Endothelial cell of umbilical vein (primary cell): ENCODE results near the gene CRYBG3. TPM values are rescaled to one million over a fixed set of nuclear protein-coding genes. Genes with fewer than 3 reads are reported as not detected.
A peak's percentile ranks its signal among the peaks of the same experiment; 100 is the strongest.

Source experiments
- BruUV-seq: library from RNA; stranded (reverse); fragments of 400-500 nt; replicated peaks from 2 replicates; lab custom pipeline; 2021; lab: Mats Ljungman, UMichigan
- CTCF ChIA-PET: fragments of 300-600, 350-600 bp; sonication (Branson Sonifier 250); formaldehyde crosslinking; loops from one replicate; lab custom pipeline; 2021; ENCODE audit warnings: antibody characterized with exemption, inconsistent platforms; lab: Charles Lee
- POLR2A ChIA-PET: fragments of 300-600, 350-600 bp; sonication (Branson Sonifier 250); formaldehyde crosslinking; loops from one replicate; lab custom pipeline; 2021; ENCODE audit warnings: antibody characterized with exemption, inconsistent platforms; lab: Charles Lee
- DNase-seq: peaks from one replicate; pipeline ENCODE4 v3.0.0-alpha.2; 2011; ENCODE audit warnings: low read depth, low spot score
- FAIRE-seq: peaks from 2 replicates; lab custom pipeline; 2011; peaks lifted over from hg19 to GRCh38; lab: Jason Lieb, UNC
- H2AFZ ChIP-seq: 2 replicates; pipeline ENCODE4 v1.6.0; 2012; ENCODE audit warnings: low read depth, low read length, control low read depth, inconsistent platforms
- H3K27ac ChIP-seq: 2 replicates; pipeline ENCODE4 v1.5.1; 2011; ENCODE audit warnings: low read depth, mild to moderate bottlenecking, control low read depth, low read length, moderate library complexity; ENCODE audit not compliant: insufficient read depth
- H3K27me3 ChIP-seq, 2 experiments: 2 replicates each; pipeline versions ENCODE4 v1.6.0 to v1.6.1; 2011; ENCODE audit warnings: low read length in 2 of 2, mixed read lengths in 1 of 2; ENCODE audit not compliant: control insufficient read depth in 2 of 2, insufficient read depth in 2 of 2
- H3K36me3 ChIP-seq, 2 experiments: 2 replicates in 1 of 2; 3 replicates in 1 of 2; pipeline ENCODE4 v1.5.1; 2011; ENCODE audit warnings: low read length in 2 of 2, mild to moderate bottlenecking in 1 of 2, moderate library complexity in 1 of 2; ENCODE audit not compliant: control insufficient read depth in 2 of 2, insufficient read depth in 2 of 2; ENCODE audit errors: extremely low read depth in 1 of 2
- H3K4me1 ChIP-seq: 3 replicates; pipeline ENCODE4 v1.5.1; 2011; ENCODE audit warnings: mild to moderate bottlenecking, low read length; ENCODE audit not compliant: control insufficient read depth, insufficient read depth; ENCODE audit errors: extremely low read depth
- H3K4me2 ChIP-seq: 2 replicates; pipeline ENCODE4 v1.6.1; 2011; ENCODE audit warnings: low read length, control low read depth, mixed read lengths; ENCODE audit not compliant: insufficient read depth
- H3K4me3 ChIP-seq, 3 experiments: fragments of 200-600 bp in 1 of 3; sonication (generic), shearing (Covaris generic) in 1 of 3; replicated peaks in 1 of 3; 2 replicates each; pipeline ENCODE4 v1.5.1; 2011 to 2016; ENCODE audit warnings: control low read depth in 3 of 3, low read length in 3 of 3, mild to moderate bottlenecking in 2 of 3, inconsistent platforms in 1 of 3, low read depth in 1 of 3, moderate library complexity in 1 of 3; ENCODE audit not compliant: insufficient read depth in 1 of 3
- H3K79me2 ChIP-seq: 2 replicates; pipeline ENCODE4 v1.6.0; 2012; ENCODE audit warnings: low read length, inconsistent platforms; ENCODE audit not compliant: control insufficient read depth, insufficient read depth
- H3K9ac ChIP-seq: replicated peaks from 2 replicates; pipeline ENCODE3; 2011; ENCODE audit warnings: low read length, control low read depth; ENCODE audit not compliant: insufficient read depth; ENCODE audit errors: extremely low read depth
- H3K9me1 ChIP-seq: replicated peaks from 3 replicates; pipeline ENCODE4 v1.6.0; 2011; ENCODE audit warnings: mild to moderate bottlenecking, low read length; ENCODE audit not compliant: control insufficient read depth, insufficient read depth; ENCODE audit errors: extremely low read depth
- H3K9me3 ChIP-seq: replicated peaks from 2 replicates; pipeline ENCODE4 v1.5.1; 2012; ENCODE audit warnings: low read length, inconsistent platforms; ENCODE audit not compliant: control insufficient read depth, insufficient read depth
- H4K20me1 ChIP-seq: replicated peaks from 2 replicates; pipeline ENCODE3; 2011; ENCODE audit warnings: mild to moderate bottlenecking, low read length; ENCODE audit not compliant: control insufficient read depth, insufficient read depth; ENCODE audit errors: extremely low read depth
- CTCF ChIP-seq, 2 donors: IDR thresholded peaks; 1 replicate in 1 of 2; 2 replicates in 1 of 2; pipeline ENCODE4 v1.5.1; 2011; ENCODE audit warnings: low read length in 2 of 2, mild to moderate bottlenecking in 2 of 2, moderate library complexity in 2 of 2, control low read depth in 1 of 2, inconsistent platforms in 1 of 2, low read depth in 1 of 2; ENCODE audit not compliant: insufficient read depth in 1 of 2; ENCODE audit errors: extremely low read depth in 1 of 2
- EZH2 ChIP-seq: IDR thresholded peaks from 2 replicates; pipeline ENCODE4 v1.6.1; 2012; ENCODE audit warnings: borderline replicate concordance, low read depth, mild to moderate bottlenecking, moderate library complexity, low read length, inconsistent platforms; ENCODE audit not compliant: severe bottlenecking
- FOS ChIP-seq: IDR thresholded peaks from 2 replicates; pipeline ENCODE4 v1.6.1; 2011; ENCODE audit warnings: mild to moderate bottlenecking, low read length, moderate library complexity, borderline replicate concordance; ENCODE audit not compliant: insufficient read depth
- GATA2 ChIP-seq: IDR thresholded peaks from 2 replicates; pipeline ENCODE4 v1.7.0; 2011; ENCODE audit warnings: low read depth, mild to moderate bottlenecking, moderate library complexity, mixed read lengths, low read length; ENCODE audit not compliant: insufficient read length, insufficient read depth
- JUN ChIP-seq: IDR thresholded peaks from 2 replicates; pipeline ENCODE4 v1.6.1; 2011; ENCODE audit warnings: borderline replicate concordance, low read depth; ENCODE audit not compliant: insufficient read length, insufficient read depth
- MYC ChIP-seq: IDR thresholded peaks from one replicate; pipeline ENCODE4 v1.6.1; 2011; ENCODE audit warnings: mild to moderate bottlenecking, low read depth, low read length
- POLR2A ChIP-seq: IDR thresholded peaks from 2 replicates; pipeline ENCODE4 v1.6.1; 2012; ENCODE audit warnings: low read depth, mild to moderate bottlenecking, control low read depth, low read length
- POLR2AphosphoS5 ChIP-seq: IDR thresholded peaks from 2 replicates; pipeline ENCODE4 v1.6.1; 2012; ENCODE audit warnings: low read depth, mild to moderate bottlenecking, control low read depth, low read length, moderate library complexity; ENCODE audit not compliant: insufficient read depth
- dilution Hi-C: fragments of 300-500 bp; cut with MboI; formaldehyde crosslinking; loops from one replicate; pipeline ENCODE4 v1.15.0; 2019; ENCODE audit warnings: low sequenced_read_pairs; ENCODE audit not compliant: extremely low pct_ligation_motif_present
- intact Hi-C: fragments of 100-400 bp; cut with micrococcal nuclease; formaldehyde crosslinking; loops from one replicate; pipeline ENCODE4 v1.10.0; 2022
- polyA plus RNA-seq, 4 experiments: library from polyadenylated mRNA; depleted of rRNA in 3 of 4; stranded (reverse) in 3 of 4; unstranded in 1 of 4; fragments of >200 nt; gene quantifications; 2 replicates each; pipeline versions ENCODE4 v1.2.1 to v1.2.3, GENCODE V29; 2011 to 2012; ENCODE audit warnings: missing spikeins in 1 of 4
- total RNA-seq: library from RNA; stranded (reverse); gene quantifications from 2 replicates; pipeline ENCODE4 v1.2.3, GENCODE V29; 2021
- TF ChIP-seq, protein P1 (sequence below): IDR thresholded peaks from 2 replicates; pipeline ENCODE4 v1.6.1; 2011; ENCODE audit not compliant: insufficient read depth, insufficient read length

CRYBG3 gene
- total and polyA plus RNA-seq, 2 donors (not counting 3 experiments of a cell fraction or from before 2014, with no cell fraction given) = 2.8 to 15.0 TPM

DNA sequence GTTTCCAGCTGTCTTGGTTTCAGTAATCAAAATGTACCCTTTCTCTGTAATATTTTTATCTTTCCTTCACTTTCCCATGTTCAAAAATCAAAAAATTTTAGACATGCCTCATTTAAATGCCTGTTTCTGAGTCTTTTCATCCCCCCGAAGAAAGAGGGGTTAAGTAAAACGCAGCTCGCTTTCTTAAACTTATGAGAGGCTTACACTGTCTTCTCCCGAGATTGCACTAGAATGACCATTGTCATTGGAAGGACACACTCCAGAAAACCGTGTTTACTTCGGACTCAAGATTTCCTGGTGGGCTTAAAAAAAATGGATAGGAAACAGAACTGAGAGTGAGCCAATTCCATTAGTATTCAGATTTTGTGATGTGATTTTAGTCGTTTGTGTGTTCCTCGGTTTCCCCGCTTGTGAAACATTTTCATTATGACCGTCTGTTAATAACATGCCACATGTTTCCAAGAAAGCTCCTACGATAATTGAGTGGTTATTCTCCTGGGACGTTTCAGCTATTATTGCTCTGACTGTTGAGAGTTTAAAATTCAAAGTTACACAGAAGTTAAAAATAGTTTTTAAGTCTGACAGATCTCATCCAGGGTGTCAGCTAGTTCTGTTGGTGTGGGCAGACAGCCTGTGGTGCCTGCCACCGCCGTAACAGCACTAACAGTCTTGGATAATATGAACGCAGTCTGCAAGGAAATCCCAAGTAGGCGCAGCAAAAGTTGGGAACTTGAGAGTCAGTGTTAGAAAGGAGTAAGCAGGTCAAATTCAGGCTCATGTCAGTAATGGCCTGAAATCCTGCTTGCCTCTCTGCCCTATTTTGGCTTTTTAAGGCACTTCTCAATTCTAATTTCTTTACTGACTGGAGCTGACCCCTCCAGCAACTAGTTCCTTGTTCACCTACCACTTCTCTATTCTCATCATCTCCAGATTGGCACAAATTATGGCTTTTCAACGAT lies 1.5 kb downstream of the CRYBG3 start:
- ChIA-PET CTCF (interaction anchor here (1.5 to 3.2 kb wide), 5 partner anchors 8 to 199 kb away, joined by 4 to 27 read pairs (median 9); no protein-coding TSS in a partner anchor), POLR2A (no interaction called here)
- TF ChIP-seq GATA2 = no peak
- no peak for TF ChIP-seq POLR2AphosphoS5
- TF ChIP-seq JUN = no peak
- TF ChIP-seq FOS = no peak
- TF ChIP-seq, protein P1, sequence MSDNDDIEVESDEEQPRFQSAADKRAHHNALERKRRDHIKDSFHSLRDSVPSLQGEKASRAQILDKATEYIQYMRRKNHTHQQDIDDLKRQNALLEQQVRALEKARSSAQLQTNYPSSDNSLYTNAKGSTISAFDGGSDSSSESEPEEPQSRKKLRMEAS = no peak
- no peak for TF ChIP-seq EZH2
- no peak for TF ChIP-seq POLR2A
- no peak for TF ChIP-seq MYC
- no peak for TF ChIP-seq CTCF (IDR thresholded peaks at IDR 0.05; ENCODE audit: extremely low read depth in 1 of 2, insufficient read depth in 1 of 2, low read depth in 1 of 2, low read length in 2 of 2)
- dilution Hi-C loops (no loop called here), intact Hi-C loops (loop anchor here (2.0 to 5.0 kb wide), 3 partner anchors 59 to 74 kb away; partner anchors contain the start of gene ARL6)
- peak; percentile 37 for DNase-seq
- peak; percentile 24 for FAIRE-seq
- Histone ChIP-seq H3K4me3 (peak overlapping the region; percentile 61 to 96 (median 89)), H3K9ac (peak overlapping the region; percentile 84), H3K27ac (no peak overlapping the region), H2AFZ (peak overlapping the region; percentile 50), H3K4me2 (peak overlapping the region; percentile 96), H3K27me3 (peaks cover 0 to 2% of the 10 kb centered on the region in 2 experiments), H3K9me3 (no peaks in the 10 kb centered on the region), H3K36me3 (no peaks in the 10 kb centered on the region), H3K9me1 (no peaks in the 10 kb centered on the region), H3K79me2 (peaks cover 14% of the 10 kb centered on the region), H4K20me1 (no peaks in the 10 kb centered on the region), H3K4me1 (peaks cover 14% of the 10 kb centered on the region)
- no TSS peak for BruUV-seq
